ENCODE measurements around the gene KRTAP10-10.
"Not testable (repeated sequence)": the region's sequence is repeated elsewhere in the genome, so short reads cannot be mapped to it uniquely, and the experiment has no call there.

KRTAP10-10 gene

GRCh38 chr21:44602463-44602850, 34.7 kb upstream of the KRTAP10-10 start:
- DNase-seq (ENCODE audit: low read depth in 2 of 2), result no peak

GRCh38 chr21:44603109-44603875, 33.9 kb upstream of the KRTAP10-10 start:
- DNase-seq (ENCODE audit: low read depth in 2 of 2), result no peak

- DNase-seq (ENCODE audit: low read depth in 2 of 2), result no peak
Measured at GRCh38 chr21:44603911-44604310, 33.2 kb upstream of the KRTAP10-10 start.

GRCh38 chr21:44606495-44606894, 30.7 kb upstream of the KRTAP10-10 start:
- DNase-seq (ENCODE audit: low read depth in 2 of 2), result no peak

GRCh38 chr21:44609193-44609592, 28.0 kb upstream of the KRTAP10-10 start:
- DNase-seq (ENCODE audit: low read depth in 2 of 2), result no peak

GRCh38 chr21:44610157-44610843, 26.9 kb upstream of the KRTAP10-10 start:
- not testable (repeated sequence) for DNase-seq (ENCODE audit: low read depth in 2 of 2)

- no peak for DNase-seq (ENCODE audit: low read depth in 2 of 2)
Measured at GRCh38 chr21:44611551-44611950, 25.6 kb upstream of the KRTAP10-10 start.

- DNase-seq (ENCODE audit: low read depth in 2 of 2), result no peak
Measured at GRCh38 chr21:44612029-44612486, 25.1 kb upstream of the KRTAP10-10 start, which contains the start of gene KRTAP10-8. KRTAP10-8 (plus strand) TSS chr21:44612079; CDS start chr21:44612101, 22 bp downstream.

- DNase-seq (ENCODE audit: low read depth in 2 of 2), result no peak
Measured at GRCh38 chr21:44612669-44613229, 24.4 kb upstream of the KRTAP10-10 start.

- no peak for DNase-seq (ENCODE audit: low read depth in 2 of 2)
Measured at GRCh38 chr21:44613386-44614155, 23.6 kb upstream of the KRTAP10-10 start.

GRCh38 chr21:44614161-44614631, 23.0 kb upstream of the KRTAP10-10 start:
- no peak for DNase-seq (ENCODE audit: low read depth in 2 of 2)

GRCh38 chr21:44614961-44615391, 22.2 kb upstream of the KRTAP10-10 start:
- no peak for DNase-seq (ENCODE audit: low read depth in 2 of 2)

GRCh38 chr21:44615466-44615865, 21.7 kb upstream of the KRTAP10-10 start:
- no peak for DNase-seq (ENCODE audit: low read depth in 2 of 2)

GRCh38 chr21:44615911-44616590, 21.1 kb upstream of the KRTAP10-10 start:
- DNase-seq (ENCODE audit: low read depth in 2 of 2), result no peak

GRCh38 chr21:44616591-44616926, 20.6 kb upstream of the KRTAP10-10 start:
- DNase-seq (ENCODE audit: low read depth in 2 of 2), result no peak

GRCh38 chr21:44617071-44617501, 20.1 kb upstream of the KRTAP10-10 start:
- DNase-seq (ENCODE audit: low read depth in 2 of 2), result no peak

- DNase-seq (ENCODE audit: low read depth in 2 of 2), result no peak
Measured at GRCh38 chr21:44618504-44618903, 18.7 kb upstream of the KRTAP10-10 start.

GRCh38 chr21:44618909-44619308, 18.2 kb upstream of the KRTAP10-10 start:
- DNase-seq (ENCODE audit: low read depth in 2 of 2), result peak; percentile 30 to 57

- no peak for DNase-seq (ENCODE audit: low read depth in 2 of 2)
Measured at GRCh38 chr21:44619886-44620285, 17.3 kb upstream of the KRTAP10-10 start.

GRCh38 chr21:44623575-44623974, 13.6 kb upstream of the KRTAP10-10 start:
- no peak for DNase-seq (ENCODE audit: low read depth in 2 of 2)

GRCh38 chr21:44625756-44626155, 11.4 kb upstream of the KRTAP10-10 start:
- no peak for DNase-seq (ENCODE audit: low read depth in 2 of 2)

Measured in activated CD8-positive, alpha-beta memory T cell treated with anti-CD3 and anti-CD28 coated beads for 4 hours (primary cell).